Stomach (tissue), 9 donors: Measurements from ENCODE around the gene KAT2A. TPM values are rescaled to one million over a fixed set of nuclear protein-coding genes. Genes with fewer than 3 reads are reported as not detected.

Experiments used
- DNase-seq, 2 donors: peaks; one replicate each; pipeline versions ENCODE4 v3.0.0 to v3.0.0-alpha.2; 2013 to 2019
- H3K27ac ChIP-seq, 5 donors: fragments of 200-600 bp in 4 of 5; sonication (generic) in 4 of 5; one replicate each; pipeline ENCODE4 v1.5.1; 2013 to 2019; ENCODE audit warnings: mild to moderate bottlenecking in 1 of 5, moderate library complexity in 1 of 5
- H3K27me3 ChIP-seq, 3 donors: fragments of 200-600 bp; sonication (generic); one replicate each; pipeline ENCODE4 v1.5.1; 2017 to 2019; ENCODE audit warnings: mixed run types in 1 of 3
- H3K36me3 ChIP-seq, 4 donors: fragments of 200-600 bp; sonication (generic); 1 replicate in 3 of 4; 2 replicates in 1 of 4; pipeline ENCODE4 v1.5.1; 2016 to 2019
- H3K4me1 ChIP-seq, 4 donors: fragments of 200-600 bp; sonication (generic); one replicate each; pipeline ENCODE4 v1.5.1; 2016 to 2019
- H3K4me3 ChIP-seq, 4 donors: fragments of 200-600 bp; sonication (generic) in 3 of 4; one replicate each; pipeline ENCODE4 v1.5.1; 2016 to 2019; ENCODE audit warnings: mild to moderate bottlenecking in 1 of 4
- H3K9me3 ChIP-seq, 4 donors: fragments of 200-600 bp; sonication (generic); one replicate each; pipeline ENCODE4 v1.5.1; 2016 to 2019
- EP300 ChIP-seq: sonication (generic); formaldehyde crosslinking; IDR thresholded peaks from one replicate; pipeline ENCODE4 v1.6.1; 2017; ENCODE audit warnings: antibody characterized with exemption
- POLR2A ChIP-seq, 4 donors: fragments of 450-650 bp; IDR thresholded peaks; one replicate each; pipeline ENCODE4 v1.6.1; 2016; ENCODE audit warnings: antibody characterized with exemption in 4 of 4, control low read depth in 2 of 4, mild to moderate bottlenecking in 1 of 4, moderate library complexity in 1 of 4
- POLR2AphosphoS5 ChIP-seq, 3 donors: sonication (generic); formaldehyde crosslinking; IDR thresholded peaks; one replicate each; pipeline ENCODE4 v1.6.1; 2016; ENCODE audit warnings: antibody characterized with exemption in 3 of 3
- WGBS, 5 donors: extraction: QIAGEN DNeasy Blood & Tissue Kit in 3 of 5; methylation state at CpG; one replicate each; pipeline versions ENCODE4 v1.1.5 to v1.1.7; 2013 to 2018; 5-methylcytosine and 5-hydroxymethylcytosine counted together
- intact Hi-C: fragments of 100-400 bp; cut with DNase I; formaldehyde crosslinking; loops from one replicate; pipeline ENCODE4 v1.15.1; 2023; ENCODE audit warnings: low total_unique reads
- polyA plus RNA-seq, 3 donors: library from polyadenylated mRNA; stranded (reverse); fragments of 200-250 nt; gene quantifications; one replicate each; pipeline ENCODE4 v1.2.3, GENCODE V29; 2013
- total RNA-seq, 5 donors: library from RNA; depleted of rRNA; stranded (reverse); fragments of >200 nt; gene quantifications; one replicate each; pipeline versions ENCODE4 v1.1.0 to v1.2.3, GENCODE V29; 2014 to 2016
- TF ChIP-seq, protein P1 (sequence below), 7 experiments: fragments of 450-650 bp in 4 of 7; fragments of 200-600 bp in 3 of 7; sonication (generic) in 3 of 7; IDR thresholded peaks; one replicate each; pipeline ENCODE4 v1.5.1; 2016 to 2019; ENCODE audit warnings: antibody characterized with exemption in 7 of 7, control low read depth in 2 of 7, mild to moderate bottlenecking in 1 of 7
- donor health status: healthy with polysubstance abuse.
- donor health status: Bipolar disorder and iron deficiency.
- donor health status: healthy.

The KAT2A gene
- total and polyA plus RNA-seq, 8 donors, result 10.1 to 114 (median 57.3) TPM

DNA sequence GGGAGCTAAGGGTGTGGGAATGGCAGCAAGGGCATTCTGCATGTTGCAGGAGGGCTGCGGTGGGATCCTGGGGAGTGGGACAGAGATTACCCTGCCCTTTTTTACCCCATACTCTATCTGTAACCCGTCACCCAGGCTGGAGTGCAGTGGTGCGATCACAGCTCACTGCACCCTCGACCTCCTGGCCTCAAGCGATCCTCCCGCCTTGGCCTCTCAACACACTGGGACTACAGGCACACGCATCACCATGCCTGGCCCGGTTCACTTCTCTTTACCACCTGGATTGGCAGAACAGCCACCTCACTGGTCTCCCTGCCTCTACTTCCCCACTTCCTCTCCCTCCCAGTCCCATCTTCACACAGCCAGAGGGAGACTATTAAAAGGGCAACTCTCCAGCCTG is 32.4 kb downstream of the KAT2A start:
- TF ChIP-seq EP300, result no peak
- TF ChIP-seq POLR2AphosphoS5 (IDR thresholded peaks at IDR 0.05), result no peak
- no peak for TF ChIP-seq POLR2A (IDR thresholded peaks at IDR 0.05)
- TF ChIP-seq, protein P1, sequence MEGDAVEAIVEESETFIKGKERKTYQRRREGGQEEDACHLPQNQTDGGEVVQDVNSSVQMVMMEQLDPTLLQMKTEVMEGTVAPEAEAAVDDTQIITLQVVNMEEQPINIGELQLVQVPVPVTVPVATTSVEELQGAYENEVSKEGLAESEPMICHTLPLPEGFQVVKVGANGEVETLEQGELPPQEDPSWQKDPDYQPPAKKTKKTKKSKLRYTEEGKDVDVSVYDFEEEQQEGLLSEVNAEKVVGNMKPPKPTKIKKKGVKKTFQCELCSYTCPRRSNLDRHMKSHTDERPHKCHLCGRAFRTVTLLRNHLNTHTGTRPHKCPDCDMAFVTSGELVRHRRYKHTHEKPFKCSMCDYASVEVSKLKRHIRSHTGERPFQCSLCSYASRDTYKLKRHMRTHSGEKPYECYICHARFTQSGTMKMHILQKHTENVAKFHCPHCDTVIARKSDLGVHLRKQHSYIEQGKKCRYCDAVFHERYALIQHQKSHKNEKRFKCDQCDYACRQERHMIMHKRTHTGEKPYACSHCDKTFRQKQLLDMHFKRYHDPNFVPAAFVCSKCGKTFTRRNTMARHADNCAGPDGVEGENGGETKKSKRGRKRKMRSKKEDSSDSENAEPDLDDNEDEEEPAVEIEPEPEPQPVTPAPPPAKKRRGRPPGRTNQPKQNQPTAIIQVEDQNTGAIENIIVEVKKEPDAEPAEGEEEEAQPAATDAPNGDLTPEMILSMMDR (IDR thresholded peaks at IDR 0.05), result no peak
- Histone ChIP-seq H3K36me3 (no peaks in the 10 kb centered on the region), H3K27me3 (peaks cover 0 to 53% (median 11%) of the 10 kb centered on the region in 3 donors), H3K9me3 (no peaks in the 10 kb centered on the region), H3K4me1 (no peaks in the 10 kb centered on the region), H3K4me3 (no peak overlapping the region), H3K27ac (no peak overlapping the region)
- intact Hi-C loops, result no loop called here
- 83 to 87% (median 85%) methylated on average over 8 of the region's 8 CpGs for WGBS, 5 donors
- DNase-seq, result no peak

DNA sequence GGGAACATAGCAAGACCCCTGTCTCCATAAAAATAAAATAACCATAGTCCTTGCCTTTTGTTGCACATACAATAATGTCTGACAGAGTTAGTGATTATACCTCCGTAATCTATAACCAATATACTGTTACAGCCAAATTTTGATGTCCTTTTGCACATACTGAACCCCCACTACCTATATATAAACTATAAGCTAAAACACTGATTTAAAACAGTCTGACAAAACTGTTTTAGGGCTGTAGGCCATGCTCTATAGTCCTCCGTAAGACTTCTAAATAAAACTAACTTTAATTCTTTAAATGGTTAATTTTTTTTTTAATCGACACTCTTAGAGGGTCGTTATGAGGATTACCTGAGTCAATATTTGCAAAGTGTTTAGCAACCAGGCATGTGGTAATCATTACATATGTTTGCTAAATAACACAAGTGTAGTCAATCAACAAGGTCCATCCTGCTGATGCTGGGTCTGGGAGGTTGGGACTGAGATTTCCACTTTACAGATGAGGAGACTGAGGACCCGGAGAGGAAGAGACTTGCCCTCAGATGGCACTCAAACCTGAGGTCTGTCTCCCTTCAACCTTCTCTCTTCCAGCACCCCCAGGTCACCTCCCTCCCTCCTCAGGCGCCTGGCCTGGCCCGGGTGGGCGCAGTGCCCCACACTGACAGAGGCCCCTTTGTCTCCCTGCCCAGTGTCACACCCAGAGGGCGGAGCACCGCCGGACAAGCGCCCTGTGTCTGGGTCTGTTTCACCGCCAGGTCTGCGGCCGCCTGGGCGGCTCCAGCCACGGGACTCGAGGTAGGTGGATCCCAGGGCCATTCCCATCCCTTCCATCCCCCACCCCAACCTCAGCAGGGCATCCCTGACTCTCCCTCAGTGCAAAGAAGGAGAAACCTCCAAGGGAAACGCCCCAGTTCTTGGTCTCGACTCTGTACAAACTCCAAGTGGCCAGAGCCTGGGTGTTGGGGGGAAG is 33.1 kb downstream of the KAT2A start:
- Histone ChIP-seq H3K9me3 (no peaks in the 10 kb centered on the region), H3K36me3 (no peaks in the 10 kb centered on the region), H3K4me3 (no peak overlapping the region), H3K27me3 (peaks cover 0 to 52% (median 11%) of the 10 kb centered on the region in 3 donors), H3K4me1 (no peaks in the 10 kb centered on the region), H3K27ac (no peak overlapping the region)
- peak in 1 of 2 donors; percentile 54 for DNase-seq
- TF ChIP-seq EP300 (no peak), POLR2A (IDR thresholded peaks at IDR 0.05) (no peak), POLR2AphosphoS5 (IDR thresholded peaks at IDR 0.05) (no peak)
- TF ChIP-seq, protein P1 (IDR thresholded peaks at IDR 0.05), result no peak
- WGBS, 5 donors, result 33 to 51% (median 47%) methylated on average over 20 of the region's 20 CpGs
- intact Hi-C loops, result no loop called here

DNA sequence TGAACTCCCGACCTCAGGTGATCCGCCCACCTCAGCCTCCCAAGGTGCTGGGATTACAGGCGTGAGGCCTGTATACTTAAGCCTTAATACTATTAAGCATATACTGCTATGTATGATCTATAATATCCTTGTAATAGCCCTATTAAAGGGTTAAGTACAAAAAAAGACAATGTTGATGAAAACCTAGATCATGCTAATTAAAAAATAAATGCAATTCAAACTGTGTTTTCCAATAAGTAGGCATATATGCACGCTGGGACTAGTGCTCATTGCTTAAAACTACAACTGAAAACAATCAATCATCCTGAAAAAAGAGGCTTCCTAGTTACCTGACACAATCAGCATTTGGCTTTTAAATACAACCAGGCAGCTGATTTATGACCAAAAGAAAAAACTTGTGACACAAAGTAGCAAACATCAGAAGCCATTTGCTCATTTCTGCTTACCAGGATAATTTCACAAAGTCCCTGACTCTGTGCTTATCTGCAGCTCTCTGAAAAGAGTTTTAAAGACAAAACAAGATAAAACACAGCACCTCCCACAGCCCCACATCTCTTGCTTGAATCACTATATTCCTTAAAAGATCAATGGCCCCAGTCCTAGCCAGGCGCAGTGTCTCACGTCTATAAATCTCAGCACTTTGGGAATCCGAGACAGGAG is 34.0 kb downstream of the KAT2A start:
- DNase-seq, result no peak
- H3K9me3 ChIP-seq, result no peaks in the 10 kb centered on the region
- no peak for TF ChIP-seq POLR2A (IDR thresholded peaks at IDR 0.05)
- intact Hi-C loops, result no loop called here
- no peak overlapping the region for H3K4me3 ChIP-seq
- 65 to 73% (median 69%) methylated on average over 7 of the region's 7 CpGs for WGBS, 5 donors
- no peak overlapping the region for H3K27ac ChIP-seq
- no peaks in the 10 kb centered on the region for H3K4me1 ChIP-seq
- H3K27me3 ChIP-seq, result peaks cover 0 to 47% (median 11%) of the 10 kb centered on the region in 3 donors
- no peaks in the 10 kb centered on the region for H3K36me3 ChIP-seq

DNA sequence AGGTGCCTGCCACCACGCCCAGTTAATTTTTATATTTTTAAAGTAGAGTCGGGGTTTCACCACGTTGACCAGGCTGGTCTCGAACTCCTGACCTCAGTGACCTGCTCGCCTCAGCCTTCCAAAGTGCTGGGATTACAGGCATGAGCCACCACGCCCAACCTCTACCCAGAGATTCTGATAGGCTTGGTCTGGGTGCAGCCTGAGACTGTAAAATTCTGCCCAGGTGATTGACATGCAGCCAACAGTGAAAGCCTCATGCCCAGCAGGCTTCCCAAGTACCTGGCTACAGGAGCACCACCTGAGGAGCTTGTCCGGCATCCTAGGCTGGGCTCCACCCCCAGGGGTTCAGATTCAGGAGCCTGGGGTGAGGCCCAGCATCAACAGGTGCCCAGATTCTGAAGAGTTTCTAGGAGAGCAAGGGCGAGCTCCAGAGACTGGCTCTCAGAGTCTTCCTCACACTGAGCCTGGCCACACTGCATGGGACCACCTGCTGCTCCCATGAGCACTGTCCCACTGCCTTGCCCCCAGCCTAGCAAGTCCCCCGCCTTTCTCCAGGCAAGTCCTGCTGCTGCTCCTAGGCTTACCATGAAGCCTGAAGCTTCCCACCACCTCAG is 39.5 kb downstream of the KAT2A start:
- no peaks in the 10 kb centered on the region for H3K9me3 ChIP-seq
- H3K4me1 ChIP-seq, result no peaks in the 10 kb centered on the region
- TF ChIP-seq EP300, result no peak
- TF ChIP-seq POLR2AphosphoS5 (IDR thresholded peaks at IDR 0.05), result no peak
- TF ChIP-seq, protein P1 (IDR thresholded peaks at IDR 0.05), result no peak
- no peak for TF ChIP-seq POLR2A (IDR thresholded peaks at IDR 0.05)
- no peak for DNase-seq
- no peak overlapping the region for H3K27ac ChIP-seq
- no peaks in the 10 kb centered on the region for H3K36me3 ChIP-seq
- 53 to 75% (median 69%) methylated on average over 8 to 9 of the region's 9 CpGs for WGBS, 5 donors
- intact Hi-C loops, result no loop called here
- peaks cover 0 to 24% (median 0%) of the 10 kb centered on the region in 3 donors for H3K27me3 ChIP-seq
- H3K4me3 ChIP-seq, result no peak overlapping the region
